GM18511 (cell line): ENCODE results near the gene AMBP.
A peak's percentile ranks its signal among the peaks of the same experiment; 100 is the strongest.
"Not testable (repeated sequence)": the region's sequence is repeated elsewhere in the genome, so short reads cannot be mapped to it uniquely, and the experiment has no call there.

Experiments used
- ATAC-seq: cut with Tn5 transposase; IDR thresholded peaks from one replicate; pipeline ENCODE4 v1.9.1; 2021; ENCODE audit warnings: mild to moderate bottlenecking, moderate library complexity; ENCODE audit not compliant: unreplicated experiment

AMBP gene

GRCh38 chr9:114092336-114092735 is 14.2 kb upstream of the AMBP start:
- no peak for ATAC-seq

- ATAC-seq = no peak
Measured at GRCh38 chr9:114091711-114092110, 13.6 kb upstream of the AMBP start.

- no peak for ATAC-seq
Measured at GRCh38 chr9:114090798-114091197, 12.7 kb upstream of the AMBP start.

GRCh38 chr9:114089206-114089840 is 11.2 kb upstream of the AMBP start:
- no peak for ATAC-seq

GRCh38 chr9:114088571-114089170 is 10.6 kb upstream of the AMBP start:
- ATAC-seq = no peak

GRCh38 chr9:114087721-114088120 is 9.6 kb upstream of the AMBP start:
- ATAC-seq = no peak

- no peak for ATAC-seq
Measured at GRCh38 chr9:114086607-114087006, 8.5 kb upstream of the AMBP start.

GRCh38 chr9:114086009-114086408 is 7.9 kb upstream of the AMBP start:
- no peak for ATAC-seq

GRCh38 chr9:114085387-114085789 is 7.3 kb upstream of the AMBP start:
- ATAC-seq = no peak

GRCh38 chr9:114084282-114085073 is 6.4 kb upstream of the AMBP start:
- ATAC-seq = no peak

GRCh38 chr9:114083666-114084065 is 5.6 kb upstream of the AMBP start:
- no peak for ATAC-seq

GRCh38 chr9:114082763-114083412 is 4.8 kb upstream of the AMBP start:
- ATAC-seq = not testable (repeated sequence)

GRCh38 chr9:114082017-114082762 is 4.1 kb upstream of the AMBP start:
- peak; percentile 85 for ATAC-seq

- ATAC-seq = no peak
Measured at GRCh38 chr9:114081441-114082016, 3.4 kb upstream of the AMBP start.

- no peak for ATAC-seq
Measured at GRCh38 chr9:114080773-114081440, 2.8 kb upstream of the AMBP start.

- no peak for ATAC-seq
Measured at GRCh38 chr9:114080195-114080772, 2.2 kb upstream of the AMBP start.

GRCh38 chr9:114078781-114079156 is 669 bp upstream of the AMBP start:
- ATAC-seq = no peak

- ATAC-seq = no peak
Measured at GRCh38 chr9:114077162-114077837, 800 bp downstream of the AMBP start.
